HepG2 (cell line): ENCODE measurements around the gene AARS2. TPM values are rescaled to one million over a fixed set of nuclear protein-coding genes. Genes with fewer than 3 reads are reported as not detected.

ENCODE experiments used
- ARID5B ChIP-seq: IDR thresholded peaks from 2 replicates; pipeline ENCODE4 v1.4.0; 2020; ENCODE audit warnings: mild to moderate bottlenecking, missing genetic modification reagents
- CTCF ChIP-seq: sonication (generic); formaldehyde crosslinking; IDR thresholded peaks from 2 replicates; pipeline ENCODE4 v1.5.0; 2020; ENCODE audit warnings: mild to moderate bottlenecking, missing genetic modification reagents, moderate library complexity
- DPF2 ChIP-seq: sonication (generic); formaldehyde crosslinking; IDR thresholded peaks from 2 replicates; pipeline ENCODE4 v1.4.0; 2020; ENCODE audit warnings: mild to moderate bottlenecking, low read depth, missing genetic modification reagents, borderline replicate concordance
- ELF3 ChIP-seq: IDR thresholded peaks from 2 replicates; pipeline ENCODE4 v1.6.1; 2016; ENCODE audit warnings: missing genetic modification reagents, missing compliant biosample characterization
- FOXA1 ChIP-seq, 2 experiments: fragments of 450-650 bp in 1 of 2; sonication (generic) in 1 of 2; formaldehyde crosslinking in 1 of 2; IDR thresholded peaks; 2 replicates each; pipeline versions ENCODE4 v1.4.0 to v1.6.1; 2016 to 2020; ENCODE audit warnings: missing genetic modification reagents in 1 of 2
- HIVEP1 ChIP-seq: sonication (generic); formaldehyde crosslinking; IDR thresholded peaks from 2 replicates; pipeline ENCODE4 v1.4.0; 2020; ENCODE audit warnings: mild to moderate bottlenecking, missing genetic modification reagents
- RERE ChIP-seq: IDR thresholded peaks from 2 replicates; pipeline ENCODE4 v1.6.1; 2016; ENCODE audit warnings: low read depth, missing genetic modification reagents, missing compliant biosample characterization
- SP5 ChIP-seq: IDR thresholded peaks from 2 replicates; pipeline ENCODE4 v1.6.1; 2016; ENCODE audit warnings: low read depth, borderline replicate concordance
- UBTF ChIP-seq: sonication (generic); formaldehyde crosslinking; IDR thresholded peaks from 2 replicates; pipeline ENCODE4 v1.4.0; 2020; ENCODE audit warnings: mild to moderate bottlenecking, missing genetic modification reagents
- ZBTB34 ChIP-seq: sonication (generic); formaldehyde crosslinking; IDR thresholded peaks from 2 replicates; pipeline ENCODE4 v1.8.0; 2022; ENCODE audit warnings: mild to moderate bottlenecking, missing genetic modification reagents
- ZFX ChIP-seq: sonication (generic); formaldehyde crosslinking; IDR thresholded peaks from 2 replicates; pipeline ENCODE4 v1.4.0; 2020; ENCODE audit warnings: mild to moderate bottlenecking, low read depth, missing genetic modification reagents, moderate library complexity
- ZNF891 ChIP-seq: sonication (generic); formaldehyde crosslinking; IDR thresholded peaks from 2 replicates; pipeline ENCODE4 v1.5.0; 2020; ENCODE audit warnings: mild to moderate bottlenecking, missing genetic modification reagents
- polyA plus RNA-seq, 8 experiments: library from polyadenylated mRNA; depleted of rRNA in 3 of 8; stranded (reverse) in 7 of 8; unstranded in 1 of 8; fragments of >200 nt; fragmentation: Illumina TruSeq in 4 of 8; extraction: Trizol in 4 of 8; gene quantifications; 2 replicates each; pipeline versions ENCODE4 v1.2.1 to v1.2.3, GENCODE V29; 2011 to 2016; ENCODE audit warnings: low read depth in 4 of 8, missing spikeins in 1 of 8, mixed read lengths in 1 of 8; ENCODE audit not compliant: insufficient read depth in 1 of 8
- total RNA-seq, 5 experiments: library from RNA; depleted of rRNA; stranded (reverse); fragments of >200 nt; fragmentation: Illumina TruSeq; extraction: Trizol; gene quantifications; 2 replicates each; pipeline ENCODE4 v1.2.3, GENCODE V29; 2016; ENCODE audit warnings: low read depth in 1 of 5

Gene AARS2
- total and polyA plus RNA-seq, 2 of the 13 experiments (the other 11 are each of a cell fraction or from before 2014, with no cell fraction given): 7.5 to 24.1 TPM

- no peak for TF ChIP-seq RERE (CRISPR knock-in tag)
- TF ChIP-seq SP5 (CRISPR knock-in tag): peak; percentile 35; the same call in 1 of the 2 replicates
- TF ChIP-seq ZFX: peak; percentile 80
- TF ChIP-seq CTCF (CRISPR knock-in tag): no peak
- peak; percentile 22; the same call in 1 of the 2 replicates for TF ChIP-seq DPF2
- no peak for TF ChIP-seq HIVEP1 (CRISPR knock-in tag)
- no peak for TF ChIP-seq FOXA1 (IDR thresholded peaks at IDR 0.05)
- no peak for TF ChIP-seq FOXA1 (CRISPR knock-in tag; IDR thresholded peaks at IDR 0.05)
- no peak for TF ChIP-seq UBTF
- TF ChIP-seq ELF3 (CRISPR knock-in tag): peak; percentile 77
- 0 out of 2 replicates have a peak, but pooled peaks have one; percentile 20 for TF ChIP-seq ARID5B (CRISPR knock-in tag)
- TF ChIP-seq ZNF891 (CRISPR knock-in tag): no peak
- no peak for TF ChIP-seq ZBTB34 (CRISPR knock-in tag)
These were observed 49.6 kb downstream of the AARS2 start (continued) for GRCh38 chr6:44263354-44264100.
